ENCODE measurements around the gene MUTYH. TPM values are rescaled to one million over a fixed set of nuclear protein-coding genes. Genes with fewer than 3 reads are reported as not detected.
"Not testable (repeated sequence)": the region's sequence is repeated elsewhere in the genome, so short reads cannot be mapped to it uniquely, and the experiment has no call there.

Gene MUTYH
- total and polyA plus RNA-seq, 11 donors: 4.4 to 11.9 (median 7.0) TPM

GRCh38 chr1:45370575-45370974 is 30.3 kb upstream of the MUTYH start:
- DNase-seq: no peak
- H3K4me1 ChIP-seq: peaks cover 0 to 14% (median 0%) of the 10 kb centered on the region in 12 donors
- intact Hi-C loops (cut with DNase I): no loop called here
- no peaks in the 10 kb centered on the region for H3K9me3 ChIP-seq
- ATAC-seq: no peak
- H3K4me3 ChIP-seq: no peak overlapping the region
- TF ChIP-seq CTCF (IDR thresholded peaks at IDR 0.05) (no peak), POLR2A (IDR thresholded peaks at IDR 0.05) (no peak)
- H3K36me3 ChIP-seq: no peaks in the 10 kb centered on the region
- H3K27me3 ChIP-seq: no peaks in the 10 kb centered on the region
- H3K27ac ChIP-seq: no peak overlapping the region

GRCh38 chr1:45365051-45365450 is 24.8 kb upstream of the MUTYH start:
- Histone ChIP-seq H3K27ac (no peak overlapping the region), H3K9me3 (no peaks in the 10 kb centered on the region), H3K4me3 (no peak overlapping the region), H3K27me3 (no peaks in the 10 kb centered on the region), H3K4me1 (peaks cover 0 to 17% (median 10%) of the 10 kb centered on the region in 12 donors), H3K36me3 (no peaks in the 10 kb centered on the region)
- TF ChIP-seq POLR2A (IDR thresholded peaks at IDR 0.05) (no peak), CTCF (IDR thresholded peaks at IDR 0.05) (no peak)
- no peak for ATAC-seq
- intact Hi-C loops (cut with DNase I): no loop called here
- 81 to 92% (median 85%) methylated on average over 6 of the region's 6 CpGs for WGBS, 4 donors
- DNase-seq: no peak

GRCh38 chr1:45364294-45364693 is 24.1 kb upstream of the MUTYH start:
- H3K9me3 ChIP-seq: no peaks in the 10 kb centered on the region
- intact Hi-C loops (cut with DNase I): loop anchor here in 3 of 10 donors (5.0 kb wide), 2 partner anchors 203 to 208 kb away; no protein-coding TSS in a partner anchor
- no peak for TF ChIP-seq POLR2A (IDR thresholded peaks at IDR 0.05)
- no peak for TF ChIP-seq CTCF (IDR thresholded peaks at IDR 0.05)
- WGBS, 4 donors: 91 to 97% (median 93%) methylated on average over 2 of the region's 2 CpGs
- ATAC-seq (no peak), DNase-seq (no peak)
- no peak overlapping the region for H3K27ac ChIP-seq
- peaks cover 0 to 21% (median 14%) of the 10 kb centered on the region in 12 donors for H3K4me1 ChIP-seq
- H3K36me3 ChIP-seq: no peaks in the 10 kb centered on the region
- H3K4me3 ChIP-seq: no peak overlapping the region
- no peaks in the 10 kb centered on the region for H3K27me3 ChIP-seq

GRCh38 chr1:45360981-45361380 is 20.7 kb upstream of the MUTYH start:
- intact Hi-C loops (cut with DNase I): loop anchor here (1.0 to 5.0 kb wide), 7 partner anchors 130 to 211 kb away; partner anchors contain the start of gene TESK2 (in 4 of the 10)
- peak; percentile 40 to 90 (median 86) for ATAC-seq
- H3K27ac ChIP-seq: peak overlapping the region; percentile 19 to 83 (median 65)
- H3K9me3 ChIP-seq, H3K36me3 ChIP-seq, H3K27me3 ChIP-seq: not testable (repeated sequence)
- H3K4me1 ChIP-seq: peaks cover 0 to 21% (median 14%) of the 10 kb centered on the region in 12 donors
- 33 to 54% (median 46%) methylated on average over 4 to 7 of the region's 7 CpGs for WGBS, 4 donors
- DNase-seq: peak in 3 of 5 donors; percentile 39 to 51 (median 50)
- peak overlapping the region in 8 of 12 donors; percentile 3 to 34 (median 24) for H3K4me3 ChIP-seq
